CD4-positive, alpha-beta T cell treated with Interferon gamma for 1 hour (primary cell): Measurements from ENCODE around the gene C1orf74.
A peak's percentile ranks its signal among the peaks of the same experiment; 100 is the strongest.

Source experiments
- DNase-seq: peaks from one replicate; pipeline ENCODE4 v3.0.0-alpha.2; 2020

C1orf74 gene

GRCh38 chr1:209784265-209785169 lies at the start of gene C1orf74:
Gene C1orf74, minus strand, starts transcription at chr1:209784559. Its CDS starts 925 bp downstream, at chr1:209783634.
- DNase-seq, result peak; percentile 98

GRCh38 chr1:209831615-209832014 lies 47.3 kb upstream of the C1orf74 start:
- no peak for DNase-seq

GRCh38 chr1:209830722-209831121 lies 46.4 kb upstream of the C1orf74 start:
- DNase-seq, result no peak

GRCh38 chr1:209829716-209830115 lies 45.4 kb upstream of the C1orf74 start:
- DNase-seq, result no peak

GRCh38 chr1:209827384-209828262 lies 43.3 kb upstream of the C1orf74 start, which contains the start of gene UTP25:
Gene UTP25, plus strand, starts transcription at chr1:209827972. Its CDS starts 92 bp downstream, at chr1:209828064.
- peak; percentile 91 for DNase-seq

- DNase-seq, result no peak
Measured at GRCh38 chr1:209825591-209826434, 41.5 kb upstream of the C1orf74 start.

GRCh38 chr1:209823143-209824041 lies 39.0 kb upstream of the C1orf74 start:
- DNase-seq, result no peak

- no peak for DNase-seq
Measured at GRCh38 chr1:209822706-209823105, 38.3 kb upstream of the C1orf74 start.

- DNase-seq, result no peak
Measured at GRCh38 chr1:209820986-209821385, 36.6 kb upstream of the C1orf74 start.

GRCh38 chr1:209819058-209819457 lies 34.7 kb upstream of the C1orf74 start:
- no peak for DNase-seq

GRCh38 chr1:209817691-209818090 lies 33.3 kb upstream of the C1orf74 start:
- DNase-seq, result no peak

- DNase-seq, result no peak
Measured at GRCh38 chr1:209816923-209817322, 32.6 kb upstream of the C1orf74 start.

GRCh38 chr1:209815931-209816341 lies 31.6 kb upstream of the C1orf74 start:
- no peak for DNase-seq

GRCh38 chr1:209815490-209815889 lies 31.1 kb upstream of the C1orf74 start:
- DNase-seq, result no peak

- DNase-seq, result no peak
Measured at GRCh38 chr1:209813902-209814301, 29.5 kb upstream of the C1orf74 start.

- no peak for DNase-seq
Measured at GRCh38 chr1:209810783-209811182, 26.4 kb upstream of the C1orf74 start.

- DNase-seq, result no peak
Measured at GRCh38 chr1:209809611-209810010, 25.3 kb upstream of the C1orf74 start.

GRCh38 chr1:209808059-209808581 lies 23.8 kb upstream of the C1orf74 start:
- no peak for DNase-seq

GRCh38 chr1:209807509-209807908 lies 23.1 kb upstream of the C1orf74 start:
- DNase-seq, result no peak

GRCh38 chr1:209805875-209806760 lies 21.8 kb upstream of the C1orf74 start, which contains the start of gene IRF6:
Gene IRF6, minus strand, starts transcription at chr1:209806142. Its CDS starts 4,729 bp downstream, at chr1:209801413.
- peak; percentile 67 for DNase-seq
